Suprapubic skin (tissue), 4 donors: ENCODE results near the gene CDYL2.

Source experiments
- POLR2A ChIP-seq, 2 donors: fragments of 450-650 bp; IDR thresholded peaks; one replicate each; pipeline ENCODE4 v1.6.1; 2017; ENCODE audit warnings: antibody characterized with exemption in 2 of 2, mild to moderate bottlenecking in 2 of 2, moderate library complexity in 2 of 2
- POLR2AphosphoS5 ChIP-seq, 3 donors: sonication (generic); formaldehyde crosslinking; IDR thresholded peaks; one replicate each; pipeline ENCODE4 v1.6.1; 2017; ENCODE audit warnings: antibody characterized with exemption in 3 of 3
- TF ChIP-seq, protein P1 (sequence below), 2 donors: fragments of 200-600 bp in 1 of 2; fragments of 450-650 bp in 1 of 2; sonication (generic) in 1 of 2; IDR thresholded peaks; one replicate each; pipeline ENCODE4 v1.5.1; 2016 to 2019; ENCODE audit warnings: antibody characterized with exemption in 2 of 2, mild to moderate bottlenecking in 1 of 2, moderate library complexity in 1 of 2

GRCh38 chr16:80836202-80836601, 31.8 kb upstream of the CDYL2 start:
- TF ChIP-seq, protein P1, sequence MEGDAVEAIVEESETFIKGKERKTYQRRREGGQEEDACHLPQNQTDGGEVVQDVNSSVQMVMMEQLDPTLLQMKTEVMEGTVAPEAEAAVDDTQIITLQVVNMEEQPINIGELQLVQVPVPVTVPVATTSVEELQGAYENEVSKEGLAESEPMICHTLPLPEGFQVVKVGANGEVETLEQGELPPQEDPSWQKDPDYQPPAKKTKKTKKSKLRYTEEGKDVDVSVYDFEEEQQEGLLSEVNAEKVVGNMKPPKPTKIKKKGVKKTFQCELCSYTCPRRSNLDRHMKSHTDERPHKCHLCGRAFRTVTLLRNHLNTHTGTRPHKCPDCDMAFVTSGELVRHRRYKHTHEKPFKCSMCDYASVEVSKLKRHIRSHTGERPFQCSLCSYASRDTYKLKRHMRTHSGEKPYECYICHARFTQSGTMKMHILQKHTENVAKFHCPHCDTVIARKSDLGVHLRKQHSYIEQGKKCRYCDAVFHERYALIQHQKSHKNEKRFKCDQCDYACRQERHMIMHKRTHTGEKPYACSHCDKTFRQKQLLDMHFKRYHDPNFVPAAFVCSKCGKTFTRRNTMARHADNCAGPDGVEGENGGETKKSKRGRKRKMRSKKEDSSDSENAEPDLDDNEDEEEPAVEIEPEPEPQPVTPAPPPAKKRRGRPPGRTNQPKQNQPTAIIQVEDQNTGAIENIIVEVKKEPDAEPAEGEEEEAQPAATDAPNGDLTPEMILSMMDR (IDR thresholded peaks at IDR 0.05): no peak
- TF ChIP-seq POLR2A (IDR thresholded peaks at IDR 0.05): no peak
- TF ChIP-seq POLR2AphosphoS5 (IDR thresholded peaks at IDR 0.05): no peak
